ENCODE measurements around the gene VTI1A.

GRCh38 chr10:112799726-112800510 lies 352.9 kb downstream of the VTI1A start:
- TF ChIP-seq POLR2A (IDR thresholded peaks at IDR 0.05; ENCODE audit: low read depth, low read length), result no peak
- TF ChIP-seq TAF1 (IDR thresholded peaks at IDR 0.05; ENCODE audit: borderline replicate concordance, low read depth, low read length), result no peak

Data from GM12892 (cell line).